Measurements from ENCODE around the gene ANKRD13C.

DNA sequence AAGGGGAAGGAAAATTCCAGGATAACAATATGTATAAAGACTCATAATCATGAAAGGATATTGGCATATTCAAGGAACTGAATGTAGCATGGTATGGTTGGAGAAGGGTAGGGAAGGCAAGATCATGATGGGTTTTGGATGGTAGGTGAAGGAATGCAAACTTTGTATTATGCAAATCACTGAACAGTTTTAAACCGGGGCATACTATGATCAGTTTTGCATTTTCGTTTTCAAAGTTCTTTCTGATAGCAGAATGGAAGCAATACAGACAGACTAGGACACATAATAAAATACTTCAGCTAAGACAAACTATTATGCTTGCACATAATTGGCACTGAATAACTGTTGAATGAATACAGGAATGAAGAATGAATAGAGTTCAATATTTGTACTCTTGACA is 42.1 kb upstream of the ANKRD13C start:
- TF ChIP-seq POLR2AphosphoS5 (IDR thresholded peaks at IDR 0.05) (no peak), POLR2A (IDR thresholded peaks at IDR 0.05) (no peak)
- TF ChIP-seq, protein P1, sequence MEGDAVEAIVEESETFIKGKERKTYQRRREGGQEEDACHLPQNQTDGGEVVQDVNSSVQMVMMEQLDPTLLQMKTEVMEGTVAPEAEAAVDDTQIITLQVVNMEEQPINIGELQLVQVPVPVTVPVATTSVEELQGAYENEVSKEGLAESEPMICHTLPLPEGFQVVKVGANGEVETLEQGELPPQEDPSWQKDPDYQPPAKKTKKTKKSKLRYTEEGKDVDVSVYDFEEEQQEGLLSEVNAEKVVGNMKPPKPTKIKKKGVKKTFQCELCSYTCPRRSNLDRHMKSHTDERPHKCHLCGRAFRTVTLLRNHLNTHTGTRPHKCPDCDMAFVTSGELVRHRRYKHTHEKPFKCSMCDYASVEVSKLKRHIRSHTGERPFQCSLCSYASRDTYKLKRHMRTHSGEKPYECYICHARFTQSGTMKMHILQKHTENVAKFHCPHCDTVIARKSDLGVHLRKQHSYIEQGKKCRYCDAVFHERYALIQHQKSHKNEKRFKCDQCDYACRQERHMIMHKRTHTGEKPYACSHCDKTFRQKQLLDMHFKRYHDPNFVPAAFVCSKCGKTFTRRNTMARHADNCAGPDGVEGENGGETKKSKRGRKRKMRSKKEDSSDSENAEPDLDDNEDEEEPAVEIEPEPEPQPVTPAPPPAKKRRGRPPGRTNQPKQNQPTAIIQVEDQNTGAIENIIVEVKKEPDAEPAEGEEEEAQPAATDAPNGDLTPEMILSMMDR (IDR thresholded peaks at IDR 0.05): no peak
